HAP-1 (cell line): Measurements from ENCODE around the gene LEAP2.

ENCODE experiments used
- DNase-seq, 2 experiments: peaks; one replicate each; pipeline ENCODE4 v3.0.0-alpha.2; 2016 to 2020; ENCODE audit warnings: low spot score in 2 of 2
- H3K27me3 ChIP-seq: fragments of 250-450 bp; sonication (Bioruptor Pico); 2 replicates; pipeline ENCODE4 v1.5.1; 2020; ENCODE audit warnings: low read depth, mild to moderate bottlenecking, moderate library complexity
- H3K36me3 ChIP-seq: fragments of 250-450 bp; sonication (Bioruptor Pico); replicated peaks from 2 replicates; pipeline ENCODE4 v1.5.1; 2020; ENCODE audit warnings: mild to moderate bottlenecking
- H3K4me1 ChIP-seq: fragments of 250-450 bp; sonication (Bioruptor Pico); 2 replicates; pipeline ENCODE4 v1.5.1; 2020; ENCODE audit warnings: mild to moderate bottlenecking
- H3K4me3 ChIP-seq: fragments of 250-450 bp; sonication (Bioruptor Pico); 2 replicates; pipeline ENCODE4 v1.5.1; 2020; ENCODE audit warnings: mild to moderate bottlenecking, moderate library complexity
- H3K9me3 ChIP-seq: fragments of 250-450 bp; sonication (Bioruptor Pico); 2 replicates; pipeline ENCODE4 v1.5.1; 2020; ENCODE audit warnings: mild to moderate bottlenecking, moderate library complexity
- in situ Hi-C: fragments of 300-500 bp; cut with MboI; formaldehyde crosslinking; loops from 3 replicates; pipeline ENCODE4 v1.14.3; 2020; ENCODE audit warnings: low sequenced_read_pairs, inconsistent platforms, mixed read lengths

LEAP2 gene

DNA sequence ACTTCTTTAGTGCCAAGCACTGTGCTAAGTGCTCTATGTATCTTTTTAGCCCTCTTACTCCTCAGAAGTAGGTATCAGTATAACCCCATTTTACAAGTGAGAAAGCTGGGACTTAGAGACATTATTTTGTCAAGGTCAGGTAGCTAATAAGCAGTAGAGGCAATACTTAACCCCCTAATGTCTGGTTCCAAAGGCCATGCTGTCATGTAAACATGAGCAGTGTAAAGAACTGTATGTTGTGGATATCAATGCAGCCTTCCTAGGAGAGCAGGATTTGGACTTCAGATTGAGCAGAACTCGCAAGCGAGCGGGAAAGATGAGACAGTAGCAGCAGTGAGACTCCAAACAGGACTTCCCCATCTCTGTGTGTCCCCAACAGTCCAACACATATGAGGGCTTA lies 39.4 kb upstream of the LEAP2 start:
- H3K9me3 ChIP-seq: no peaks in the 10 kb centered on the region; the same call in 1 of the 2 replicates
- H3K27me3 ChIP-seq: no peaks in the 10 kb centered on the region
- peaks cover 6% of the 10 kb centered on the region; the same call in 1 of the 2 replicates for H3K4me1 ChIP-seq
- no peak overlapping the region for H3K4me3 ChIP-seq
- no peak for DNase-seq
- H3K36me3 ChIP-seq: no peaks in the 10 kb centered on the region
- in situ Hi-C loops: no loop called here

DNA sequence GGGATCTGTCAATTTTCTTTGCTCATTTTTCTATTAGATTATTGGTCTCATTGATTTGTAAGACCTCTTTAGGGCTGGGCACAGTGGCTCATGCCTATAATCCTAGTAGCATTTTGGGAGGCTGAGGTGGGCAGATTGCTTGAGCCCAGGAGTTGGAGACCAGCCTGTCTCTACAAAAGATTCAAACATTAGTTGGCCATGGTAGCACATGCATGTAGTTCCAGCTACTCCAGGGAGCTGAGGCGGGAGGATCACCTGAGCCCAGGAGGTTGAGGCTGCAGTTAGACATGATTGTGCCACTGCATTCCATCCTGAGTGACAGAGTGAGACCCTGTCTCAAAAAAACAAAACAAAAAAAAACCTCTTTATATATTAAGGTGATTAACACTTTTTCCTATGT lies 36.6 kb upstream of the LEAP2 start:
- Histone ChIP-seq H3K4me1 (no peaks in the 10 kb centered on the region), H3K4me3 (no peak overlapping the region)
- in situ Hi-C loops: no loop called here

DNA sequence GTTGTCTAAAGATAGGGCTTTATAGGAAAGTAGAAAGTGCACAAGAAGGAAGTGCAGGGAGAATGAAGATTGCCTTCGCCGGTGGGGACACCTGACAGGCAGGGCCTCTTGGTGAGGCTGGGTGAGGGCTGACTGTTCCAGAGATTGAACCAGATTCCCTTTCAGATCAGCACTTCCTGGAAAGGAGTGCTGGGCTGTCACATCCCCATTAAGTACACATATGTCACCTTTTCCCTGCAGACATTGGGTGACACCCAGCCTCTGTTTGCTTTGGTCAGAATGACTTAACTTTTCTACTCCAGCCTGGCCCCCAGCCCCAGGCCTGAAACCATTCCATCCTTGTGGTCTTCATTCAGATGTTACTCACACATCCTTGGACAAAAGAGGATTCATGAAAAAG lies 35.6 kb upstream of the LEAP2 start:
- Histone ChIP-seq H3K27me3 (no peaks in the 10 kb centered on the region), H3K9me3 (no peaks in the 10 kb centered on the region; the same call in 1 of the 2 replicates), H3K4me3 (no peak overlapping the region), H3K36me3 (no peaks in the 10 kb centered on the region), H3K4me1 (no peaks in the 10 kb centered on the region)
- in situ Hi-C loops: no loop called here
- no peak for DNase-seq

More for the DNA sequence above, 36.6 kb upstream of the LEAP2 start:
- no peaks in the 10 kb centered on the region for H3K36me3 ChIP-seq
- no peaks in the 10 kb centered on the region; the same call in 1 of the 2 replicates for H3K9me3 ChIP-seq
- no peaks in the 10 kb centered on the region for H3K27me3 ChIP-seq
- no peak for DNase-seq

DNA sequence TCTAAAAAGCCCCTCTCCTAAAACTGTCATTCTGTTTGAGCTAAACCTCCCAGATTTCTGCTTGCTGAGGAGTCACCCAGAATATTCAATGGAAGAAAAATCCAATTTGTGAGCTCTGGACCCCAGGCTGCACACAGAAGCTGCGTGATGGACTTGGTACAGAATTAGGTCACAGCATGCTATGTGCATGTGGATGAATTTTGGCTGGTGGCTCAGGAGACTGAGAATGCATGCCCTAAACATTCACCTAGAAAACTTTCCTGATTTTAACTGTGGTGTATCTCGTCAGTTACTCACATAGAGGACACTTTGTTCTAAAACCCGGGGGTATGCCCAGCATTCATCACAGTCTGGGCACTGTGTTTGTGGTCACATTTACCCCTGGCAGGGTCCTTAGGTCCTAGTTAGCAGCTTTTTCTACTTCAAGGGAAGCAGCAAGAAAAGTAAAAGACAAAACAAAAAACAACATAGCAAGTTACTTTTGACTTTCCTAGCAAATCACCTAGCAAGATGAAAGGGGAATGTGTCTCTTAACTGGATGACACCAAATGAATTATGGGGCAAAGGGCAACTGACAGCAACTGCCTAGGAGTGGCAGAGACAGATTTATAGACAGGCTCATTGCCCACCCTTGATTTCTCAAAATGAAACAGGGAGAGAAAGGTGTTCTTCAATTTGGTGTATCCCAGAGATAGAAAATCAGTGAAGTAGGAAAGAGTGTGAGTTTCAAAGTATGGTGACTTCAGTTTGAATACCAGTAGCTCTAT lies 34.8 kb upstream of the LEAP2 start:
- Histone ChIP-seq H3K4me1 (no peaks in the 10 kb centered on the region), H3K27me3 (no peaks in the 10 kb centered on the region), H3K9me3 (no peaks in the 10 kb centered on the region; the same call in 1 of the 2 replicates), H3K4me3 (no peak overlapping the region), H3K36me3 (no peaks in the 10 kb centered on the region)
- in situ Hi-C loops: no loop called here
- no peak for DNase-seq

GRCh38 chr5:132839426-132840301 lies 33.8 kb upstream of the LEAP2 start:
- Histone ChIP-seq H3K9me3 (no peaks in the 10 kb centered on the region; the same call in 1 of the 2 replicates), H3K27me3 (no peaks in the 10 kb centered on the region), H3K36me3 (no peaks in the 10 kb centered on the region), H3K4me3 (no peak overlapping the region), H3K4me1 (no peaks in the 10 kb centered on the region)
- no peak for DNase-seq
- in situ Hi-C loops: no loop called here

DNA sequence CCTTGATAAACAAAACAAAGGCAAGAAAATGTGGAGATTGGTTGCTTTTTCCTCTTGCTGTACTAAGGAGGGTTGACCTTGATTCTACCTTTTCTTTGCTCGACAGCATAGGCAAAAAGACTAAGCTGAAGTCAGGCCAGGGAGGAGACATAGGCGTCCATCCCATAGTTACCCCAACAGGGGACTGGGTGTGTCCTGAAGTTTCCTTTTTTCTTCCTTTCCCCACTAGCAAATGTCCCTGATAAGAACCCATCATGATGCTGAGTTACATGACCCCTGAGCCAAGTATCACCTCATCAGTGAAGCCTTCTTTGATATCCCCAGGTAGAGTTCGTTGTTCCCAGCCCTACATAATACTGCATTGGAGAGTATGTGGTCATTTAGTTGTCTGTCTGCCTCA lies 33.2 kb upstream of the LEAP2 start:
- no peak overlapping the region for H3K4me3 ChIP-seq
- in situ Hi-C loops: no loop called here
- no peaks in the 10 kb centered on the region; the same call in 1 of the 2 replicates for H3K9me3 ChIP-seq
- H3K4me1 ChIP-seq: no peaks in the 10 kb centered on the region
- DNase-seq: no peak
- H3K36me3 ChIP-seq: no peaks in the 10 kb centered on the region
- no peaks in the 10 kb centered on the region for H3K27me3 ChIP-seq

GRCh38 chr5:132840896-132841295 lies 32.6 kb upstream of the LEAP2 start:
- no peak for DNase-seq
- in situ Hi-C loops: no loop called here
- Histone ChIP-seq H3K36me3 (no peaks in the 10 kb centered on the region), H3K4me3 (no peak overlapping the region), H3K4me1 (no peaks in the 10 kb centered on the region), H3K27me3 (no peaks in the 10 kb centered on the region), H3K9me3 (no peaks in the 10 kb centered on the region; the same call in 1 of the 2 replicates)

- Histone ChIP-seq H3K27me3 (no peaks in the 10 kb centered on the region), H3K4me1 (no peaks in the 10 kb centered on the region), H3K9me3 (no peaks in the 10 kb centered on the region; the same call in 1 of the 2 replicates), H3K4me3 (no peak overlapping the region), H3K36me3 (no peaks in the 10 kb centered on the region)
- DNase-seq: no peak
- in situ Hi-C loops: no loop called here
These were observed 32.2 kb upstream of the LEAP2 start for GRCh38 chr5:132841305-132841704.

DNA sequence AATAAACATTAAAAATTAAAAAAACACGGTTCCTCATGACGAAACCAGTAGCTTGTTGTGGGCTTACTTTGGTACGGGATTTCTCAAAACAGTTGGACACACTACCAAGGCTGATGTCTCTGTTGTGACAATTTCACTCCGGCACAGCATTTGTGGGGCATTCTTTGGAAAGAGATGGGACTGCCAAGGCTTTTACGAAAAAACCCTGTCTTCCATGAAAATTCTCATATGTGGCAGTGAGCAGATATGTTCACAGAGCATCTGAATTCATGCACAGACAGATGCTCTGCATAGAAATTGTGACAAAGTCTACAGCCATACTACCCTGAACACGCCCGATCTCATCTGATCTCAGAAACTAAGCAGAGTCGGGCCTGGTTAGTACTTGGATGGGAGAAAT lies 25.2 kb upstream of the LEAP2 start:
- H3K4me1 ChIP-seq: peaks cover 16% of the 10 kb centered on the region
- DNase-seq: no peak
- in situ Hi-C loops: no loop called here
- H3K36me3 ChIP-seq: no peaks in the 10 kb centered on the region
- no peaks in the 10 kb centered on the region for H3K9me3 ChIP-seq
- no peak overlapping the region for H3K4me3 ChIP-seq
- H3K27me3 ChIP-seq: no peaks in the 10 kb centered on the region

GRCh38 chr5:132849347-132849746 lies 24.1 kb upstream of the LEAP2 start:
- H3K36me3 ChIP-seq: no peaks in the 10 kb centered on the region
- in situ Hi-C loops: no loop called here

GRCh38 chr5:132850066-132850465 lies 23.4 kb upstream of the LEAP2 start:
- H3K4me1 ChIP-seq: peaks cover 19% of the 10 kb centered on the region
- H3K9me3 ChIP-seq: no peaks in the 10 kb centered on the region
- H3K4me3 ChIP-seq: no peak overlapping the region
- no peaks in the 10 kb centered on the region for H3K27me3 ChIP-seq
- in situ Hi-C loops: no loop called here
- no peak for DNase-seq
- H3K36me3 ChIP-seq: no peaks in the 10 kb centered on the region

More at GRCh38 chr5:132849347-132849746, 24.1 kb upstream of the LEAP2 start:
- peaks cover 17% of the 10 kb centered on the region for H3K4me1 ChIP-seq
- H3K27me3 ChIP-seq: no peaks in the 10 kb centered on the region
- H3K4me3 ChIP-seq: no peak overlapping the region
- DNase-seq: peak in 1 of 2 experiments; percentile 72
- H3K9me3 ChIP-seq: no peaks in the 10 kb centered on the region

- no peak overlapping the region for H3K4me3 ChIP-seq
- H3K9me3 ChIP-seq: no peaks in the 10 kb centered on the region
- in situ Hi-C loops: no loop called here
- H3K4me1 ChIP-seq: peaks cover 19% of the 10 kb centered on the region
- DNase-seq: no peak
- H3K27me3 ChIP-seq: no peaks in the 10 kb centered on the region
- no peaks in the 10 kb centered on the region for H3K36me3 ChIP-seq
These were observed 20.1 kb upstream of the LEAP2 start for GRCh38 chr5:132853323-132853722.

DNA sequence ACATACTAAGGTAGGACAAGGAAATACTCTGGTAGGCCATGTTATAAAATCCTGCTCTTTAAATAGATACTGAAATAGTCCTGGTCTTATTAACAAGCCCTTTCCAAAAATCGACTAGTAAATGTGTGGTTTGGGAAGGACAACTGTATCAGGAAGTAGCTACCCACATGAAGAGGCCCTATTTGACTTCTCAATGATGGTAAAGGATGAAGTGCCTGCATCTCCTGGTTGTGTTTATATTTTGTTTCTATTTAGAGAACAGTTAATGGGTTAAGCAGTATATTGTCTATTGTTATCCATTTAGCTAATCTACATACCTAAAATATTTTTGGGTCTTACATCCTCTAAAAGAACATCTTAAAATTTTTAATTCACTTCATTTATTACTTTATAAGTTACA lies 19.7 kb upstream of the LEAP2 start:
- peaks cover 16% of the 10 kb centered on the region for H3K4me1 ChIP-seq
- DNase-seq: no peak
- H3K27me3 ChIP-seq: no peaks in the 10 kb centered on the region
- H3K36me3 ChIP-seq: no peaks in the 10 kb centered on the region
- no peak overlapping the region for H3K4me3 ChIP-seq
- in situ Hi-C loops: no loop called here
- no peaks in the 10 kb centered on the region for H3K9me3 ChIP-seq

DNA sequence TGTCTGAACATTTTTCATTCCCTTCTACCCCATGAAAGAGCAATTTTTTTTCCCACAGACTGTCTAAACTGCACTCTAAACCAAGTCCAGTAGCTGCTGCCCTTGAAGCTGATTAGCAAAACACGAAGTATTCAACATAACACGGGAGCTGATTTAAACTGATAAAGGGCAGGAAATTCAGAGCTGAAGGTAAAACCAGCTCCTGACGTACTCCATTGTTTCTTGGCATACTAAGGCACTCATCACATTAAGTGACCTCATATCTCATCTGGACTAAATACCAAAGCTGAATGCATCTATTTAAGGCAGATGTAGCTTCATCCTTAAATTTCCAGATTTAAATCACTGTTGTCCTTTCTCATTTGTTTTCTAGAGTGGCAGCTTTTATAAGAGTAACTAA lies 19.2 kb upstream of the LEAP2 start:
- Histone ChIP-seq H3K9me3 (no peaks in the 10 kb centered on the region), H3K4me3 (no peak overlapping the region), H3K27me3 (no peaks in the 10 kb centered on the region), H3K36me3 (no peaks in the 10 kb centered on the region), H3K4me1 (peaks cover 11% of the 10 kb centered on the region)
- in situ Hi-C loops: no loop called here
- DNase-seq: peak in 1 of 2 experiments; percentile 17
